HG02870 (cell line): Measurements from ENCODE around the gene C2CD3.
A peak's percentile ranks its signal among the peaks of the same experiment; 100 is the strongest.

Source experiments
- ATAC-seq: cut with Tn5 transposase; IDR thresholded peaks from one replicate; pipeline ENCODE4 v1.9.1; 2021; ENCODE audit warnings: mild to moderate bottlenecking, moderate library complexity; ENCODE audit not compliant: unreplicated experiment

C2CD3 gene

DNA sequence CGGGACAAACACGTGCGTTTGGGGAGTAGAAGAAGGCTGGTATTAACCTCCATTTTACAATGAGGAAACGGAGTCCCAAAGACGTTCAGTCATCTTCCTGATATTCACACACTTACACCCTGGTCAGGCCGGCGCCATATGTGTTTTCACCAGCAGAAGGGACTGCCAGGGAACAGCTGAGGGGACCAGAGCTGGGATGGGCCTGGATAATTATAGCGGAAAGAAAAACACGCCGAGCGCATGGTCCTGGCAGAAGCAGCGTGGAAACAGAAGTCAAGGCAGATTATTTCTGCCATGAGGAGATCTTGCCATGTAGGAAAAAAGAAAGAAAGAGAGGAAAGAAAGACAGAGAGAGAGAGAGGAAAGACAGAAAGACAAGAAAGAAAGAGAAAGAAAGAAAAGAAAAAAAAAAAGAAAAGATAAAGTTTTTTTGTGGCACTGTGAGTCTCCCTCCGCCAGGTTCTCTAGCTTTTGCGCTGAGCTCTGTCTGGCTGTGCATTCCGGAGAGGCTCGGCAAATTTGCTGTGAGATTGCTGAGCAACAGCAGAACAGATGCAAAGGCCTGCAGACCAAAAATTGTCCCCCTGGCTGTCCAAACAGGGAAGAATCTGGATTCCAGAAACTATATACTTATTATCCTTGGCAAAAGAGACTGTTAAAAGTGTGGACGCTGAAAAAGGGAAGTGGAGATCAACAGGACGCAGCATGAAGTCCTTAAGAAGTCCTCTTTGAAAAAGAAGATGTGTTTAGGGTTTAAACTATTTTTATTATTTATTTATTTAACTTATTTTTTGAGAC lies 186.9 kb downstream of the C2CD3 start:
- ATAC-seq: no peak

DNA sequence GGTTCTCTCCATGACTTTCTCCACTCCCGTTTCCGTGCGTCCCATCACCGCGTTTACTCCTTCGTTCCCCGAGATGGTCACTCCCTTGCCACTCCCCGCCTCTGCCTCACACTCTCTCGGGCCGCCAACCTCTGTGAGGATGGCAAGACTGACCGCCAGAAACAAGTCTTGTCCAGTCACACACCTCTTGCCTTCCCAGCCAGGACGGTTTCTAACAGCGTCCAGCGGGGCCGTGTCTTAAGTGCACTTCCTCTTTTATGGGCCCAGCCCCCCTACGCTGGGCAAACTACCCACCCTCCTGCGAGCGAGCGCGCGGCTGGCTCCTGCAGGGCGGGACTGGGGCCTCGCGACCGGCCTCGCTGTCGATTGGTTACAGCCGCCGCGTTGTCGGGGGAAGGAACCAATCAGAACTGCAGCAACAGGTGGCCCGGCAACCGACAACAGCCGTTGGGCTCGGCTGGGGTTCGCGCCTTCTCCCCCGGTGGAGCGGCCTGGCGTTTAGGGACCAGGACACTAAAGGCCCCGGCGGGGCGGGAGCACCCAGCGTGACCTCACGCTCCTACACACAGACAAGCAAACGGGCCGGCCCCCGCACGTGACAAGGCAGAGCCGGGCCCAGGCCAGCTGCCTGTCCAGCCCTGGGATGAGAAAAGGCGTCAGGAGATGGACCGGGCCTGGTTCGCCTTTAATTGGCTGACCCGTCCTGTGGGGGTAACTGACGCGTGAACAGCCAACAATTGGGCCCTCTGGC lies 187.6 kb downstream of the C2CD3 start:
- peak; percentile 70 for ATAC-seq

DNA sequence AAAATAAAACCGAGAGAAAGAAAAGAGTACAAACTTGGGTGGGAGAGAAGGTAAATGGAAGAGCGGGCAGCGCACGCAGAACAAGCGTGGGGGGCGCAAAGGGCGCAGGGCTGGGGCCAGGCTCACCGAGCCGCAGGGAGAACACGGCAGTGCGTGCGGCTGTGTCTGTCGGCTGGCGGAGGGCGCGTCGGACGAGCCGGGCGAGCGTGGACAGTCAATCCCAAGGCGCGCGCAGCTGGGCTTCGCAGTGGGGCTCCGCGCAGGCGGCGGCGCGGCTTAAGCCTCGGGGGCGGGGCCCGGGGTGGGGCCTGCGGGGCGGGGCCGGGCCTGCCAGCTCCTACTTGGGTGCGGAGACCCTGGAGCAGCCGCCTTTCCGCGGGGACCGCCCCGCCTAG lies 188.2 kb downstream of the C2CD3 start, which contains the start of gene UCP2:
Gene UCP2 (minus strand): TSS at position 249 of the 395 bp plus-strand sequence. CDS start 4,465 bp downstream, outside the sequence.
- peak; percentile 45 for ATAC-seq

DNA sequence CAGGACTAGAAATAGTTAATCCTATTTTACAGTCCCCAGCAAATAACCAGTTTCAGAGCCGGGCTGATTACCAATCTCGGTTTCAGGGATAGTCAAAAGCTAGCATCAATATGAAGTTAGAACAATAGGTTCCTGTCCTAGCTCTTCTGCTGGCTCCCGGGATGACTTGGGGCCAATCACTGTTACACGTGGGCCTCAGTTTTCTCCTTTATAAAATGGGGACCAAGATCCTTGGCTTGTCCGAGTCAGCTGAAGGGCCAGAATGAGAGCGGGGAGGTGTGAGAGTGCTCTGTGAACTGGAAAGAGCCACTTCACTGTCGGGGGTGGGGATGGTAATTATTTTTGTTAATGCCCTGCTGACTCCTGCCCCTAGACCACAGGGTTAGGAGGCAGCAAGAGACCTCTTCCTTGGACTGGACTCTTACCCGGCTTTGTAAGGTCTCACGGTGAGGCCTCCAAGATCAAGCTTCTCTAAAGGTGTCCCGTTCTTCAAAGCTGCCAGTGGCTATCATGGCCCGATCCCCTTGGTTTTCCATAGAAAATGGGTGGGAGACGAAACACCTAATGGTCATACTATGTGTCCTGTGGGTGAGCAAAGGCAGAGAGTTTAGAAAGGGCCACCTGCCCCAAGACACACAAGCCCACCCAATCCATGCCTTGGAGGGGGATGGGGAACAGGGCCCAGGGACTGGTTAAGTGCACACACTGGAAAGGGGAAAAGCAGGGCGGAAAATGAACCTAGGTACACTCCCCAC lies 189.6 kb downstream of the C2CD3 start:
- ATAC-seq: no peak

DNA sequence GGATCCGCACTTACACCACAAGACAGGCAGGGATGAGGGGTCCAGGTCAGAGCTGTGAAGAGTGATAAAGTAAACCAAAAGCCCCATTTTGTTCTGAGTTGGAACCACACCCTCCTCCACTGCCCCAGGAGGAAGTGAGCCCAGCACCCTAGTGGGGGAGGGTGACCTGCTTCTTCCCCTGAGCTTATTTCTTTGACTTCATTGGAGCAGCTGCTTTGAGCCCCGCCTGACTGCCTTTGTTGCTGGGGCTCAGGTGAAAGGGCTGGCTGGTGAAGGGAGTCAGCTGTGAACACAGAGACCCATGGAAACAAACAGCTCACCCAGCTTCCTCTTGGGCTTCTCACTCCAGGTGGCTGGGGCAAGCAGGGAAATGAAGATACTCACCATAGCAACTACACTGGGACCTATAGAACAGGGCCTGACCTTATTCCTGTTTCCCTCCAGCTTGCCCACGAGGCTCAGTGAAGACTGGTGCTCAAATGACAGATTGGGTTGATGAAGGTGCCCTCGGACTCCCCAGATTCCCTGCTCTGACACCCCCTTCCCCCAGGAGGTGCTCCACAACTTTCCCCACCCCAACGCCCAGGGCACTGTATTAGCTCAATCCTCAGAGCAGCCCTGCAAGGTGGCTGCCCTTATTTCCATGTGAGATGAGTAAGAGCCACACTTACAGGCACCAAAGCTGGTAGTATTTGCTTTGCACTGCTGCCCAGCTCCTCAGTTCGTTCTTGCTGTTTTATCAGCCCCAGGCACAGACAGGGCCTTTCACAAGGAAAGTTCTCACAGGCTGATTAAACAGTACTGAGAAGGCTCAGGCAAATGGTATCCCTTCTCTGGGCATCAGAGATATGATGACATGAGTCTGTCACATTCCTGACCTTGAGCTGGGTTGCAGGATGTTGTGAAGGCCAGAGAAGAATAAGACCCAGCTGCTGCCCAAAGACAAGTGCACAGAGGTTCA lies 190.5 kb downstream of the C2CD3 start:
- ATAC-seq: peak; percentile 46

DNA sequence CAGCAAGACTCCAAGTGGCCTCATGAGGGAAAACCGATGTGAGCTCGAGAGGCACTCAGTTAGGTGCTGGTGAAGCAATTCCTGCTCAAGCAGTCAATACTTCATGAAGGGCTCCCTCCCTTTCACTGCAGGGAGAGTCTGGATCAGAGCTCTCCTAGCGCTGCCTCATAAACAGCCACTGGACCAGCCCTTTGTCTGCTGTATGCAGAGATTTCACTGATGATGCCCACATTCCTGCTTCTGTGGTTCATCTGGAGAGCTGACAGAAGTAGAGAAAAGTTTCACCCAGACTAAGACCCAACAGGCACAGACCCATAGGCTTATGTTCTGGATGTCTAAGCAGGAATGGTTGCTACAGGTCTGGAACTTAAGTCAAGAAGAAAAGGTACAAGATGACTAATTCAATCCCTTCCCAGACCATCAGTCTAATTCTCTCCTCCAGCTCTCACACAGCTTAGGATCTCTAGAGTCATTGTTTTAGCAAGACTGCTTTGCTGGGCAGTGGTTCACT lies 192.2 kb downstream of the C2CD3 start:
- ATAC-seq: no peak

DNA sequence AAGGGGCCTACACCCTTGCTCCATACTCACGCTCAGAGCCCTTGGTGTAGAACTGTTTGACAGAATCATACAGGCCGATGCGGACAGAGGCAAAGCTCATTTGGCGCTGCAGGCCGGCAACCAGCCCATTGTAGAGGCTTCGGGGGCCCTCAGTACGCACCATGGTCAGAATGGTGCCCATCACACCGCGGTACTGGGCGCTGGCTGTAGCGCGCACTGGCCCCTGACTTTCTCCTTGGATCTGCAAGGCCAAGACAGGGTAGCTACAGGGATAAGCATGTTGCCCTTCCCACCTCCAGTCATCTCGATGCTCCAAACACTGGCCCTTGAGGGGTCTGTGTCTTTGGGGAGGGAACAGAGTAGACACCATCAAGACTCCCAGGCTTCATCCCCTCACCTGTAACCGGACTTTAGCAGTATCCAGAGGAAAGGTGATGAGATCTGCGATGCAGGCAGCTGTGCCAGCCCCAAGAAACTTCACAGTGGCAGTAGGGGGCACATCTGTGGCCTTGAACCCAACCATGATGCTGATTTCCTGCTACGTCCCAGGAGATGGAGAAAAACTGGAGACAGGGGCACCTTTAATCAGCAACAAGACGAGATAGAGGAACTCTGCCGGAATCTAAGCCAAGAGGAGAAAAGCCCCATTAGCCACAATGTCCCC lies 192.8 kb downstream of the C2CD3 start:
- ATAC-seq: no peak

DNA sequence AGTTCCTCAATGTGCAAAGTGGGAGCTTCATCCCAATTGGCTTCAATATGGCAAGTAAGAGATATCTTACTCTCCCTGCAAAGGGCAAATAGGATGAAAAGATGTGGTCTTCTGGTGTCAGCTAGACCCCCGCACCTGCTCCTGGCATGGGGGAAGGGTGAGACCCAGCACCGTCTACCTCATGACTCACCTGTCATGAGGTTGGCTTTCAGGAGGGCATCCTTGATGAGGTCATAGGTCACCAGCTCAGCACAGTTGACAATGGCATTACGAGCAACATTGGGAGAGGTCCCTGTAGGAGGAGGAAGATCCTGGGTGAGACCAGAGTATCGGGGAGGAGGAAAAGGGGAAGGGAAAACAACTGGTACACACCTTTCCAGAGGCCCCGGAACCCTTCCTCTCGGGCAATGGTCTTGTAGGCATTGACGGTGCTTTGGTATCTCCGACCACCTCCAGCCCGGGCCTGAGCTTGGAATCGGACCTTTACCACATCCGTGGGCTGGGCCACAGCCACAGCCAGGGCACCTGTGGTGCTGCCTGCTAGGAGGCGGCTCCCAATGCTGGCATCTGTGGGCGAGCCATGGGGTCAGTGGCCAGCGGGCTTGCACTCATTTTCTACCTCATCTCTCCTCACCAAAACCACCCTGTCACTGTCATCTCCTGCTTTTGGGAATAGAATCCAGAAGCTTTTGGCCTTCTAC lies 194.2 kb downstream of the C2CD3 start:
- ATAC-seq: no peak

DNA sequence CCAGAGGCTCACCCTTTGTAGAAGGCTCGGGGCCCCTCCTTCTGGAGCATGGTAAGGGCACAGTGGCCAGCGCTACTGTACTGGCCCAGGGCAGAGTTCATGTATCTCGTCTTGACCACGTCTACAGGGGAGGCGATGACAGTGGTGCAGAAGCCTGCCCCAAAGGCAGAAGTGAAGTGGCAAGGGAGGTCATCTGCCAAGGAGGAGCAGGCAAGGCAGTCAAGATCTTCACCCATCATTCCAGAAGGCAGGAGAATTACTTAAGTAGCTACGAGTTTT lies 195.4 kb downstream of the C2CD3 start:
- ATAC-seq: no peak

DNA sequence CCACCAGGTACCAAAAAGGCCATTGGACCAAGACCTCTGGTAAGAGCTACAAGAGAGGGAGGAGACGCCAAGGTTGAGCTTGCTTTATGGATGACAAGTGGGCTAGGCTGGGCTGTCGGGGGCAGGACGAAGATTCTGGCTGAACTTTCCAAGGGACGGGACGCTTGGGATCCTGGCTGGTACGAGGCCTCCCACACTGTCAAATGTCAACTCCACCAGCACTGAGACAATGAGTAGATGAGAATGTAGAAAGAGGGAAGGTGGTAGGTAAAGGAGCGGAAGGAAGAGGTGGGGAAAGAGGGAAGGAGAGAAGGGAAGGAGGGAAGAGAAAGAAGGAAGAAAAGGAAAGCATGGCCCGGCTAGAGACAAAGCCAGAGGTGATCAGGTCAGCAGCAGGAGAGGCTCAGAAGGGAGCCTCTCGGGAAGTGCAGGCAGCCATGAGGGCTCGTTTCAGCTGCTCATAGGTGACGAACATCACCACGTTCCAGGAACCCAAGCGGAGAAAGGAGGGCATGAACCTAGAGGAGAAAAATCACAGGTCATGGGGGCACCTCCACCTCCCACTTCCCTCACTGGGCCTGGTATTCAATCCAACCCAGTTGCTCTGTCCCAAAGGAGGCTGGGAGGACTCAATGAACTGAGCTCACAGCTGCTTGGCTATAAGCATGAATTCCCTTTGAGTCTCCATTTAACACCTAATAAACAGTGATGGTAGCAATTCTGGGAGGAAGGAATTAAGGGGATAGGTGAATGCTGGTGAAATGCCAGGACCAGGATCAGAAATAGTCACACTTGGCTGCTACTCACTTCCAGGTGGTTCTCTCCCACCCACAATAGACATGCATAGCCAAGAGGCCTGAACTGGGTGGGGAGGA lies 196.0 kb downstream of the C2CD3 start:
- no peak for ATAC-seq

DNA sequence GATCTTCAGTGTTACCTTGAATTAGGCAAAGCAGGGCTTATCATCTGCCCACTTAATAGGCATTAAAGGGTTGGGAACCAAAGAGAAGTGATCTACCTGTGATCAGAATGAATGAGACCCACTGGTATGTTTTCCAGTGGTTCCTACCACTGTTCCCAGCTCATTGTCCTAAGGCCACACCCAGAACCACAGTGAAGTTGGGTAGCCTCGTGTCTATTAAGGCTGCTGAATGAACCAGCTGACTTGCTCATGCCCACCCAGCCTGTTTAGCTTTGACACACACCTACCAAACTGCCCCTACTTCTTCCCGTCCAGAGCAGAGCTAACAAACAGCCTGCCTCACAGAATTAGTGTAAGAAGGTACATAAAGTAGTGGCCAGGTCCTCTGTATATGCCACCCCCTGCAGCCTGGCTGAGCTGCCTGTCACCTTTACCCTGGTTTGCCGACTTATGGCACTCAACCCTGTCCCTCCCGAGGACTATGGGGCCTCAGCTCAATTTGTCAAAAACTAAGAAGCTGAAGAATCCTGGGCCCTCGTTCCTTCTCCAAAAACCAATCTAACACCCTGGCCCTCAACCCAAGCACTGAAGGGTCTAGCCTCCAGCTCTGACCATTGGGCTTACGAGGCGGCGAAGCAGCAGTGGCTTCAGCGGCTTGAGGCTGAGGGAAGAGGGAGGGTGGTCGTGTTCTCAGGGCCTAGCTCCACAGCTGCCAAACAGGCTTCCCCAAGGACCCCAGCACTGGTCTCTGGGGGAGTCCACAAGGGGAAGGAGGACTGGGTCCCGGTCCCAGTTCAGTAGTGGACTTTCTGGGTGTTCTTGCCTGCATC lies 198.0 kb downstream of the C2CD3 start:
- no peak for ATAC-seq

DNA sequence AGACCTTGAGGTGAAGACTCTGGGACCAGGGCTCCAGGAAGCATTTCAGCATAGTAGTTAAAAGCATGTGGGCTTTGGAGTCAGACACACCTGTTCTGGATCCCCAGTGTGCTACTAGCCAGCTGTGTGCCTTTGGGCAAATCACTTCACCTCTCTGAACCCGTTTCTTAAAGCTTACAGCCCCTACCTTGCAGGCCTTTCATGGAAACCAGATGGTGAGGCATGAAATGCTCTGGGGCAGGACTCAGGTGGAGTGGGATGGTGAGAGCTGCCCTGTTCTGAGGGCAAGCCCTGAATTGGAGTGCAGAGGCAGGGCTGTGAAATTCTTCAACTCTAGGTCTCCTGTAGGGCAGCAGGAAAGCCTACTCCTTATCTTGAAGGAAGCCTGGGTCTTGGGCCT lies 198.6 kb downstream of the C2CD3 start:
- no peak for ATAC-seq

DNA sequence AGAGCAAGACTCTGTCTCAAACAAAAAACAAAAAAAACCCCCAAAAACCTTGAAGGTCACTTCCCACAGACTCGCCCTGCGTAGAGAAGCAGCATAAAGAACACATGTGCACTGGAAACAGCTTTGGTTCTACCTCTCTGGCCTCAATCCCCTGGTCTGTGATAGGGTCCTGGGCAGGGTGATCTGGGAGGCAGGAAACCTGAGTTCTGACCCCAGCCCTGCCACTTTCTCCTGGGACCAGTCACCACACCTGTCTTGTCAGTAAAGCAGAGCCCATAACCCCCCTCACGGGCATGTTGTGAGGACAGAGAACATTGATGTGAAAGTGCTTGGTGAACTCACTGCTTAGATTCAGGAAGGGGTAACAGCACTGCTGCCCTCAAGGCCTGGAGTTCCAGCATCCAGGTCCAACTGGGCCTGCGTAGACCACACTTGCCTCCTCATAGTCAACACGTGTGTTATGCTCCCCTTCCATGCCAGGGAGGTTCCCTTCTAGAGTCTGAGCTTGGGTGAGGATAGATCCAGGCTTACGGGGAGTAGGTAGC lies 199.6 kb downstream of the C2CD3 start:
- no peak for ATAC-seq

DNA sequence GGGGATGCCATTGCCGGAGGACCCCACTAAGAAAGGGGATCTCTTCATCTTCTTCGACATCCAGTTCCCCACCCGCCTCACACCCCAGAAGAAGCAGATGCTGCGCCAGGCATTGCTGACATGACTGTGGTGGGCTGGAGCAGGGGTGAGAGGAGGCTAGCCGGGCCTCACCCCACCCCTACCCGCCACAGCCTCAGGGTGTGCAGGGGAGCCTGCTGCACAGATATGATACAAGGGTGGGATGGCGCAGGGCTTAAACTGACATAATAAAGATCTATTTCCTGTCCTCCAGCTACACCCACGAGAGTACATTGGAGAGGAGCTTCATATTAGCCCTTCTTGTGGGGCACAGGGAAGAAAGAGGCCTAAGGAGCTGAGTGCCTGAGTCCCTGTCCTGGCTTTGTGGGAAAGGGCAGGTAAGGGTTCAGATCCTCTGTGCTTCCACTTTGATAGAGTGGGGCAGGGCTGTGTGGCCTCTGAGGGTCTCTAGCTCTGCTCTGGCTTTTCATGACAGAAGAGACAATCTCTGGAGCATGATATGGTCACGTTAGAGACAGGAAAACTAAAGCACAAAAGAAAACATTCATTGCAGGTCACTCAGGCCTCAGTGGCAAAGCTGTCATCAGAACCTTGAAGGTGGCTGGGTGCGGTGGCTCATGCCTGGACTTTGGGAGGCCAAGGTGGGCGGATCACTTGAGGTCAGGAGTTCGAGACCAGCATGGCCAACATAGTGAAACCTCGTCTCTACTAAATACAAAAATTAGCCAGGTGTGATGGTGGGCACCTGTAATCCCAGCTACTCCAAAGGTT lies 200.6 kb downstream of the C2CD3 start:
- no peak for ATAC-seq

DNA sequence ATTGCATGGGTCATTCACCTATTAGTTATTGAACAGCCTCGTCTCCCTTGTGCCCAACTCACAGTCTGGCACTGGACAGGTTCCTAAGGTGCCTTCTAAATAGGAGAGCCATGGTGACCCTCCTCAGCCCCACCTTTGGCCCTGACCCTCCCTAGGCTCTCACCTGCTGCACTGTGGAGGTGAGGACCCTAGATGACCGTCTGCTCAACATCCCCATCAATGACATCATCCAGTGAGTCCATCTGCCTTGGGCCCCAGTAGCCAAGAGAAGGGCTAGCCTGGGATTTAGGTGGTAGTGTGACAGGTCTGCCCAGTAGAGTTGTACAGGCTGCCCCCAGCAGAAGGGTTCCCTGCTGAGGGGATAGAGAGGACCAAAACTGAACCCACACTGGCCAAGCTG lies 201.7 kb downstream of the C2CD3 start:
- no peak for ATAC-seq

DNA sequence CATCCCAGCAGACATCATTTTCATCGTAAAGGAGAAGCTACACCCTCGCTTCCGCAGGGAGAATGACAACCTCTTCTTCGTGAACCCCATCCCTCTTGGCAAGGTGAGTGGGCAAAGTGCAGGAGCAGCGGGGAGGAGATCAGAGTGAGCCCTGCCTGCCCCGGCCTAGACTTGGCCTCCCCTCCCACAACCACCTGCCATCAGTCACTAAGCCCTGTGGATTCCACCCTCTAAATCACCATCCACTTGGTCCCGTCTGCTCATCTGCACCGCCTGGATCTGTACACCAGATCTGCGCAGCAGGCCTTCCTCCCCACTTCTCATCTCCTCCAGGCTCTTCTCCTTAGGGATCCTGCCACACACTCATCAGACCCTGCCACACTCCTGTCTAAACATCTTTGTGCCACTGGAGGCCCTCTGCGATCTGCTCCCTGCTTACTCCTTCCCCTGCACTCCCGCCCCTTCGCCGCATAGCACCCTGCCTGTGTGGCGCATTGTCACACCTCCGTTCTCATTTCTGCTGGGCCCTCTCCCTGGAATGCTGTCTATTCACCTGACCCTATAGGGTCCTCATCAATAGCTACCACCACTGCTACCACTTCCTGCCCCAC lies 202.3 kb downstream of the C2CD3 start:
- ATAC-seq: no peak
